Effector CD4-positive, alpha-beta T cell (primary cell): ENCODE data around the gene TROAP.
"Not testable (repeated sequence)": the region's sequence is repeated elsewhere in the genome, so short reads cannot be mapped to it uniquely, and the experiment has no call there.

Experiments used
- DNase-seq: peaks from one replicate; pipeline ENCODE4 v3.0.0-alpha.2; 2020

TROAP gene

GRCh38 chr12:49369411-49370145 lies 46.5 kb downstream of the TROAP start:
- DNase-seq, result no peak

GRCh38 chr12:49370539-49370938 lies 47.5 kb downstream of the TROAP start:
- no peak for DNase-seq

GRCh38 chr12:49375406-49375805 lies 52.4 kb downstream of the TROAP start:
- no peak for DNase-seq

GRCh38 chr12:49377386-49377785 lies 54.3 kb downstream of the TROAP start:
- no peak for DNase-seq

- DNase-seq, result not testable (repeated sequence)
These were observed 57.1 kb downstream of the TROAP start for GRCh38 chr12:49380184-49380583.
